ENCODE results near the gene ZNF598. TPM values are rescaled to one million over a fixed set of nuclear protein-coding genes. Genes with fewer than 3 reads are reported as not detected.
A peak's percentile ranks its signal among the peaks of the same experiment; 100 is the strongest.

Gene ZNF598
- total and polyA plus RNA-seq, 2 of the 13 experiments (the other 11 are each of a cell fraction or from before 2014, with no cell fraction given) = 13.5 to 14.2 TPM

GRCh38 chr16:1971796-1972489, 37.7 kb downstream of the ZNF598 start, which contains the start of gene TBL3 (continued):
- TF ChIP-seq ZNF17 (CRISPR knock-in tag; IDR thresholded peaks at IDR 0.05) (no peak), TFDP1 (CRISPR knock-in tag; IDR thresholded peaks at IDR 0.05; ENCODE audit: borderline replicate concordance) (peak; percentile 87), KDM6A (CRISPR knock-in tag; IDR thresholded peaks at IDR 0.05; ENCODE audit: low read depth) (no peak), TFE3 (CRISPR knock-in tag; IDR thresholded peaks at IDR 0.05) (peak; percentile 68), ATF3 (CRISPR knock-in tag; IDR thresholded peaks at IDR 0.05) (peak; percentile 65), POLR2A (IDR thresholded peaks at IDR 0.05; ENCODE audit: insufficient read depth in 1 of 2, low read depth in 2 of 2, low read length in 2 of 2) (peak; percentile 84 to 92), PRMT3 (CRISPR knock-in tag; IDR thresholded peaks at IDR 0.05; ENCODE audit: borderline replicate concordance, low read depth) (no peak), GLI4 (CRISPR knock-in tag; IDR thresholded peaks at IDR 0.05; ENCODE audit: borderline replicate concordance) (0 out of 2 replicates have a peak, but pooled peaks have one; percentile 94), SRF (IDR thresholded peaks at IDR 0.05; ENCODE audit: low read depth, low read length) (peak; percentile 91), TRIM24 (CRISPR knock-in tag; IDR thresholded peaks at IDR 0.05) (no peak), GATAD2A (CRISPR knock-in tag; IDR thresholded peaks at IDR 0.05) (peak; percentile 74), ZNF83 (CRISPR knock-in tag; IDR thresholded peaks at IDR 0.05; ENCODE audit: borderline replicate concordance) (peak; percentile 76; the same call in 1 of the 2 replicates), BCL3 (CRISPR knock-in tag; IDR thresholded peaks at IDR 0.05) (peak; percentile 91), ZNF460 (CRISPR knock-in tag; IDR thresholded peaks at IDR 0.05; ENCODE audit: borderline replicate concordance) (peak; percentile 34; the same call in 1 of the 2 replicates), FOXO1 (CRISPR knock-in tag; IDR thresholded peaks at IDR 0.05) (peak; percentile 77), ZNF879 (CRISPR knock-in tag; IDR thresholded peaks at IDR 0.05) (no peak), SMYD3 (CRISPR knock-in tag; IDR thresholded peaks at IDR 0.05) (no peak), FOXM1 (CRISPR knock-in tag; IDR thresholded peaks at IDR 0.05) (peak; percentile 52; the same call in 1 of the 2 replicates), CHD4 (IDR thresholded peaks at IDR 0.05; ENCODE audit: borderline replicate concordance, low read length) (no peak), ZNF549 (CRISPR knock-in tag; IDR thresholded peaks at IDR 0.05) (no peak), E2F1 (CRISPR knock-in tag; IDR thresholded peaks at IDR 0.05) (peak; percentile 76; the same call in 1 of the 2 replicates), HES4 (CRISPR knock-in tag; IDR thresholded peaks at IDR 0.05; ENCODE audit: borderline replicate concordance) (peak; percentile 57; the same call in 1 of the 2 replicates), ZBTB20 (CRISPR knock-in tag; IDR thresholded peaks at IDR 0.05; ENCODE audit: borderline replicate concordance, low read depth) (peak; percentile 74), ZNF317 (CRISPR knock-in tag; IDR thresholded peaks at IDR 0.05) (peak; percentile 79; the same call in 1 of the 2 replicates), TCF12 (IDR thresholded peaks at IDR 0.05) (no peak), TCF12 (CRISPR knock-in tag; IDR thresholded peaks at IDR 0.05) (peak; percentile 76; the same call in 1 of the 2 replicates), KDM1A (CRISPR knock-in tag; IDR thresholded peaks at IDR 0.05) (peak; percentile 53; the same call in 1 of the 2 replicates)

All from HepG2 (cell line).